SK-N-SH (cell line): ENCODE measurements around the gene KLLN. TPM values are rescaled to one million over a fixed set of nuclear protein-coding genes. Genes with fewer than 3 reads are reported as not detected.

Experiments used
- CTCF ChIA-PET: fragments of 300-600, 350-600 bp; formaldehyde crosslinking; extraction: SDS; loops from one replicate; lab custom pipeline; 2021; lab: Yijun Ruan, JAX
- POLR2A ChIA-PET: fragments of 350-600 bp; sonication (Branson Sonifier 250); formaldehyde crosslinking; extraction: SDS; loops from one replicate; lab custom pipeline; 2020; ENCODE audit warnings: antibody characterized with exemption, inconsistent platforms; lab: Yijun Ruan, JAX
- DNase-seq: peaks from one replicate; pipeline ENCODE4 v3.0.0; 2012
- H2AFZ ChIP-seq: fragments of 200-600 bp; sonication (generic); 2 replicates; pipeline ENCODE4 v1.8.1; 2016; ENCODE audit warnings: antibody characterized with exemption, mild to moderate bottlenecking, low read depth
- H3F3A ChIP-seq: fragments of 200-600 bp; sonication (generic); replicated peaks from 2 replicates; pipeline ENCODE3; 2016; ENCODE audit warnings: antibody characterized with exemption, mild to moderate bottlenecking; ENCODE audit not compliant: insufficient read depth
- H3K27ac ChIP-seq, 2 experiments: fragments of 200-500 bp in 1 of 2; fragments of 200-600 bp in 1 of 2; sonication (Bioruptor generic) in 1 of 2; sonication (generic), shearing (Covaris generic) in 1 of 2; 2 replicates each; pipeline versions ENCODE4 v1.5.1 to v1.6.1; 2014 to 2016; ENCODE audit warnings: low read depth in 2 of 2, inconsistent platforms in 1 of 2, low read length in 1 of 2, mild to moderate bottlenecking in 1 of 2, mixed read lengths in 1 of 2
- H3K27me3 ChIP-seq: fragments of 200-600 bp; sonication (generic), shearing (Covaris generic); 2 replicates; pipeline ENCODE4 v1.6.1; 2016; ENCODE audit warnings: mixed run types; ENCODE audit not compliant: insufficient read depth
- H3K36me3 ChIP-seq, 2 experiments: fragments of 200-500 bp in 1 of 2; fragments of 200-600 bp in 1 of 2; sonication (Bioruptor generic) in 1 of 2; sonication (generic) in 1 of 2; replicated peaks in 1 of 2; 2 replicates each; pipeline versions ENCODE3 to v1.5.1; 2014 to 2016; ENCODE audit warnings: low read length in 1 of 2, mild to moderate bottlenecking in 1 of 2; ENCODE audit not compliant: insufficient read depth in 2 of 2, control insufficient read depth in 1 of 2
- H3K4me1 ChIP-seq, 2 experiments: fragments of 200-500 bp in 1 of 2; fragments of 200-600 bp in 1 of 2; sonication (Bioruptor generic) in 1 of 2; sonication (generic), shearing (Covaris generic) in 1 of 2; 2 replicates each; pipeline versions ENCODE4 v1.5.1 to v1.6.1; 2014 to 2016; ENCODE audit warnings: low read depth in 1 of 2, low read length in 1 of 2, mixed run types in 1 of 2; ENCODE audit not compliant: insufficient read depth in 2 of 2, control insufficient read depth in 1 of 2
- H3K4me2 ChIP-seq: fragments of 200-600 bp; sonication (generic), shearing (Covaris generic); 2 replicates; pipeline ENCODE4 v1.6.1; 2017; ENCODE audit warnings: mixed run types
- H3K4me3 ChIP-seq, 2 experiments: fragments of 200-500 bp in 1 of 2; fragments of 200-600 bp in 1 of 2; sonication (Bioruptor generic) in 1 of 2; sonication (generic), shearing (Covaris generic) in 1 of 2; 2 replicates each; pipeline versions ENCODE4 v1.5.1 to v1.8.1; 2014 to 2016; ENCODE audit warnings: low read depth in 2 of 2, inconsistent platforms in 1 of 2, low read length in 1 of 2, mild to moderate bottlenecking in 1 of 2, mixed read lengths in 1 of 2, moderate library complexity in 1 of 2
- H3K79me2 ChIP-seq: fragments of 200-600 bp; sonication (generic); 2 replicates; pipeline ENCODE4 v1.8.1; 2017; ENCODE audit warnings: mild to moderate bottlenecking; ENCODE audit not compliant: insufficient read depth
- H3K9ac ChIP-seq: fragments of 200-600 bp; sonication (generic); 2 replicates; pipeline ENCODE4 v1.6.1; 2017; ENCODE audit warnings: mixed run types
- H3K9me2 ChIP-seq: fragments of 200-600 bp; sonication (generic); 2 replicates; pipeline ENCODE4 v1.6.1; 2017; ENCODE audit warnings: mixed run types
- H3K9me3 ChIP-seq: fragments of 200-600 bp; sonication (generic); 2 replicates; pipeline ENCODE4 v1.6.1; 2017; ENCODE audit warnings: mixed run types, mild to moderate bottlenecking, moderate library complexity
- H4K20me1 ChIP-seq: fragments of 200-600 bp; sonication (generic); 2 replicates; pipeline ENCODE4 v1.6.1; 2017; ENCODE audit warnings: mild to moderate bottlenecking, mixed run types; ENCODE audit not compliant: insufficient read depth
- FOXJ3 ChIP-seq: sonication (generic); formaldehyde crosslinking; IDR thresholded peaks from 2 replicates; pipeline ENCODE4 v1.5.1; 2020; ENCODE audit warnings: mild to moderate bottlenecking, missing genetic modification reagents
- FOXM1 ChIP-seq: IDR thresholded peaks from 2 replicates; pipeline ENCODE4 v1.4.0; 2012; ENCODE audit warnings: low read depth, mild to moderate bottlenecking
- JUND ChIP-seq: IDR thresholded peaks from 2 replicates; pipeline ENCODE4 v1.4.0; 2012
- NFIC ChIP-seq: IDR thresholded peaks from 2 replicates; pipeline ENCODE4 v1.4.0; 2012; ENCODE audit warnings: borderline replicate concordance
- PBX3 ChIP-seq: IDR thresholded peaks from 2 replicates; pipeline ENCODE4; 2012
- RAD21 ChIP-seq: IDR thresholded peaks from 2 replicates; pipeline ENCODE4 v1.6.1; 2012; ENCODE audit warnings: mild to moderate bottlenecking, low read length
- RCOR1 ChIP-seq: fragments of 150-350 bp; IDR thresholded peaks from 2 replicates; pipeline ENCODE4 v1.6.1; 2017; ENCODE audit warnings: antibody characterized with exemption, low read length
- SIN3A ChIP-seq: IDR thresholded peaks from 2 replicates; pipeline ENCODE4 v1.6.1; 2012; ENCODE audit warnings: low read depth, mild to moderate bottlenecking, low read length, moderate library complexity, borderline replicate concordance
- SMC3 ChIP-seq: IDR thresholded peaks from 2 replicates; pipeline ENCODE4 v1.6.1; 2012; ENCODE audit warnings: low read depth, low read length, improper control_type of control experiment
- WGBS: methylation state at CpG from one replicate; pipeline ENCODE4 v1.1.6; 2017; ENCODE audit warnings: low lambda C conversion rate; 5-methylcytosine and 5-hydroxymethylcytosine counted together
- polyA plus RNA-seq, 3 experiments: library from polyadenylated mRNA; depleted of rRNA; stranded (reverse); fragments of >200 nt; gene quantifications; 2 replicates each; pipeline ENCODE4 v1.2.3, GENCODE V29; 2012
- TF ChIP-seq, protein P1 (sequence below): fragments of 200-600 bp; sonication (generic); IDR thresholded peaks from 2 replicates; pipeline ENCODE4 v1.6.1; 2017; ENCODE audit warnings: antibody characterized with exemption, mild to moderate bottlenecking, moderate library complexity
- TF ChIP-seq, protein P2 (sequence below): IDR thresholded peaks from 2 replicates; pipeline ENCODE4 v1.4.0; 2012; ENCODE audit warnings: low read depth, borderline replicate concordance
- TF ChIP-seq, protein P3 (sequence below): fragments of 150-350 bp; IDR thresholded peaks from 2 replicates; pipeline ENCODE4 v1.6.1; 2016; ENCODE audit warnings: mild to moderate bottlenecking, low read depth, low read length

KLLN gene
- polyA plus RNA-seq, 1 of the 3 experiments (the other 2 are of a cell fraction) = 1.2 TPM

- no peak overlapping the region for H3K9ac ChIP-seq
- no peak overlapping the region for H3K4me2 ChIP-seq
- H3K4me1 ChIP-seq = peaks cover 0 to 4% of the 10 kb centered on the region in 2 experiments; a peak in 2 of 4 replicates
- no peak overlapping the region for H2AFZ ChIP-seq
- H3K79me2 ChIP-seq = peaks cover 100% of the 10 kb centered on the region
- TF ChIP-seq PBX3 (no peak), RCOR1 (no peak), NFIC (no peak), FOXJ3 (CRISPR knock-in tag) (no peak), SMC3 (no peak), FOXM1 (no peak), JUND (no peak), RAD21 (no peak), SIN3A (no peak)
- TF ChIP-seq, protein P1, sequence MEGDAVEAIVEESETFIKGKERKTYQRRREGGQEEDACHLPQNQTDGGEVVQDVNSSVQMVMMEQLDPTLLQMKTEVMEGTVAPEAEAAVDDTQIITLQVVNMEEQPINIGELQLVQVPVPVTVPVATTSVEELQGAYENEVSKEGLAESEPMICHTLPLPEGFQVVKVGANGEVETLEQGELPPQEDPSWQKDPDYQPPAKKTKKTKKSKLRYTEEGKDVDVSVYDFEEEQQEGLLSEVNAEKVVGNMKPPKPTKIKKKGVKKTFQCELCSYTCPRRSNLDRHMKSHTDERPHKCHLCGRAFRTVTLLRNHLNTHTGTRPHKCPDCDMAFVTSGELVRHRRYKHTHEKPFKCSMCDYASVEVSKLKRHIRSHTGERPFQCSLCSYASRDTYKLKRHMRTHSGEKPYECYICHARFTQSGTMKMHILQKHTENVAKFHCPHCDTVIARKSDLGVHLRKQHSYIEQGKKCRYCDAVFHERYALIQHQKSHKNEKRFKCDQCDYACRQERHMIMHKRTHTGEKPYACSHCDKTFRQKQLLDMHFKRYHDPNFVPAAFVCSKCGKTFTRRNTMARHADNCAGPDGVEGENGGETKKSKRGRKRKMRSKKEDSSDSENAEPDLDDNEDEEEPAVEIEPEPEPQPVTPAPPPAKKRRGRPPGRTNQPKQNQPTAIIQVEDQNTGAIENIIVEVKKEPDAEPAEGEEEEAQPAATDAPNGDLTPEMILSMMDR = no peak
- TF ChIP-seq, protein P2, sequence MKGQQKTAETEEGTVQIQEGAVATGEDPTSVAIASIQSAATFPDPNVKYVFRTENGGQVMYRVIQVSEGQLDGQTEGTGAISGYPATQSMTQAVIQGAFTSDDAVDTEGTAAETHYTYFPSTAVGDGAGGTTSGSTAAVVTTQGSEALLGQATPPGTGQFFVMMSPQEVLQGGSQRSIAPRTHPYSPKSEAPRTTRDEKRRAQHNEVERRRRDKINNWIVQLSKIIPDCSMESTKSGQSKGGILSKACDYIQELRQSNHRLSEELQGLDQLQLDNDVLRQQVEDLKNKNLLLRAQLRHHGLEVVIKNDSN = no peak
- TF ChIP-seq, protein P3, sequence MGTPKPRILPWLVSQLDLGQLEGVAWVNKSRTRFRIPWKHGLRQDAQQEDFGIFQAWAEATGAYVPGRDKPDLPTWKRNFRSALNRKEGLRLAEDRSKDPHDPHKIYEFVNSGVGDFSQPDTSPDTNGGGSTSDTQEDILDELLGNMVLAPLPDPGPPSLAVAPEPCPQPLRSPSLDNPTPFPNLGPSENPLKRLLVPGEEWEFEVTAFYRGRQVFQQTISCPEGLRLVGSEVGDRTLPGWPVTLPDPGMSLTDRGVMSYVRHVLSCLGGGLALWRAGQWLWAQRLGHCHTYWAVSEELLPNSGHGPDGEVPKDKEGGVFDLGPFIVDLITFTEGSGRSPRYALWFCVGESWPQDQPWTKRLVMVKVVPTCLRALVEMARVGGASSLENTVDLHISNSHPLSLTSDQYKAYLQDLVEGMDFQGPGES = no peak
- TF ChIP-seq, all 33 proteins: peak for 0
- WGBS = 90% methylated on average over 2 of the region's 2 CpGs
- H3K9me3 ChIP-seq = no peaks in the 10 kb centered on the region; the same call in 1 of the 2 replicates
- CTCF ChIA-PET = interaction anchor here (1.1 kb wide), 1 partner anchor 502 kb away, joined by 3 read pairs; no protein-coding TSS in a partner anchor
- peaks cover 67% of the 10 kb centered on the region for H4K20me1 ChIP-seq
- POLR2A ChIA-PET = no interaction called here
- H3K27ac ChIP-seq = no peak overlapping the region
- no peak for DNase-seq
- H3K27me3 ChIP-seq = no peaks in the 10 kb centered on the region
- no peak overlapping the region for H3K4me3 ChIP-seq
- H3F3A ChIP-seq = peaks cover 1% of the 10 kb centered on the region
- H3K36me3 ChIP-seq = peaks cover 48% of the 10 kb centered on the region in 2 experiments
- no peaks in the 10 kb centered on the region for H3K9me2 ChIP-seq
Observed at GRCh38 chr10:87887548-87888289, 24.4 kb upstream of the KLLN start.
